ENCODE results near the gene TBC1D3B.

- TF ChIP-seq CTCF (IDR thresholded peaks at IDR 0.05) (no peak), POLR2A (IDR thresholded peaks at IDR 0.05) (no peak), POLR2AphosphoS5 (IDR thresholded peaks at IDR 0.05) (no peak)
These were observed 48.5 kb downstream of the TBC1D3B start for GRCh38 chr17:36127911-36128310.
